HL-60 (cell line): ENCODE measurements around the gene SPOUT1.

Experiments used
- CTCF ChIP-seq: IDR thresholded peaks from one replicate; pipeline ENCODE4 v1.5.1; 2011; ENCODE audit warnings: low read length, control low read depth, inconsistent platforms; ENCODE audit not compliant: insufficient read depth
- GABPA ChIP-seq: IDR thresholded peaks from 2 replicates; pipeline ENCODE4 v1.6.1; 2012; ENCODE audit warnings: low read depth
- POLR2AphosphoS5 ChIP-seq: IDR thresholded peaks from 2 replicates; pipeline ENCODE4 v1.6.1; 2012; ENCODE audit warnings: low read depth
- REST ChIP-seq: IDR thresholded peaks from 2 replicates; pipeline ENCODE4 v1.6.1; 2012; ENCODE audit warnings: low read depth; ENCODE audit not compliant: insufficient replicate concordance

GRCh38 chr9:128820665-128821583 lies 8.7 kb downstream of the SPOUT1 start:
- TF ChIP-seq CTCF: no peak
- peak; percentile 44 for TF ChIP-seq POLR2AphosphoS5
- TF ChIP-seq GABPA: no peak
- TF ChIP-seq REST: no peak
